BLaER1 treated with 17β-estradiol and CSF1 and Interleukin-3, amounts not matched to agents 10 nM and 100 nM (cell line): Measurements from ENCODE around the gene LMCD1.

Experiments
- H3K27ac ChIP-seq, 11 experiments: shearing (Covaris generic); formaldehyde crosslinking; 2 replicates each; pipeline ENCODE4 v1.8.1; 2022
- H3K27me3 ChIP-seq, 11 experiments: shearing (Covaris generic); formaldehyde crosslinking; 2 replicates each; pipeline ENCODE4 v1.8.1; 2022
- H3K36me3 ChIP-seq, 11 experiments: shearing (Covaris generic); formaldehyde crosslinking; 2 replicates each; pipeline ENCODE4 v1.8.1; 2022
- H3K4me1 ChIP-seq, 10 experiments: shearing (Covaris generic); formaldehyde crosslinking; 2 replicates each; pipeline ENCODE4 v1.8.1; 2022
- H3K4me2 ChIP-seq, 11 experiments: shearing (Covaris generic); formaldehyde crosslinking; 2 replicates each; pipeline ENCODE4 v1.8.1; 2022
- H3K4me3 ChIP-seq, 10 experiments: shearing (Covaris generic); formaldehyde crosslinking; 2 replicates each; pipeline ENCODE4 v1.8.1; 2022
- H3K9ac ChIP-seq, 11 experiments: shearing (Covaris generic); formaldehyde crosslinking; 2 replicates each; pipeline ENCODE4 v1.8.1; 2022
- H3K9me3 ChIP-seq, 11 experiments: shearing (Covaris generic); formaldehyde crosslinking; replicated peaks in 1 of 11; 2 replicates each; pipeline ENCODE4 v1.8.1; 2022
- H4K20me1 ChIP-seq, 11 experiments: shearing (Covaris generic); formaldehyde crosslinking; 2 replicates each; pipeline ENCODE4 v1.8.1; 2022
- Cebpa-rat ChIP-seq, 11 experiments: shearing (Covaris generic); IDR thresholded peaks; 2 replicates each; pipeline ENCODE4 v1.8.1; 2022

The LMCD1 gene

DNA sequence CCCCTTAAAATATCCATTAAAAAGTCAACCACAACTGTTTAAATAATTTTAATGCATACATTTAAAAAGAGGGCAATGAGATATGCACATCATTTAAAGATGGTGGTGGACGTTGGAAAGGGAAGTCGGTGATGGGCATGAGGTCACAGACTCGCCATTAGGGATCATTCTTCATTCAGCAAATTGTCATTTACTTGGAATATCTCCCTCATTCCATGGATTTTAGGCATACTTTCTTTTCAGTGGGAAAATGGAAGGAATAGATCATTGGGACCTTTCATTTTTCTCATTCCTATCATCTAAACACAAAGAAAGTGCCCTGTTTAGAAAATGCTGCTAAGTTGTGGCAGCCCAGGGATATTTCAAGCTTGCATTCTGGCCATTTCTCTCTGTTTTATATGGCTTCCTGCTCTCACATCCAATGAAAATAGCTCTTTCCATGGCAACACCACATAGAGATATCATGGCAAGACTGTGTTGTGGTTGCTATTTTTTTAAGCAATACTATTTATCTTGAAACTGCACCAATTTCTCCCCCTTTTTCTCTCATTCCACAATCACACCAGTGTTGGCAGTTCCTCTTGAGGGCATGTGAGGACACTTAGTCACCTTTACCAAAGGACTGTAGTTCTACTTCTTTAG, 40.7 kb upstream of the LMCD1 start:
- Histone ChIP-seq H3K4me2 (no peak overlapping the region), H3K4me3 (no peak overlapping the region), H3K36me3 (no peaks in the 10 kb centered on the region), H3K9me3 (0 out of 22 replicates have a peak, but pooled peaks cover 0 to 3% (median 0%) of the 10 kb centered on the region in 11 experiments), H4K20me1 (no peaks in the 10 kb centered on the region), H3K27me3 (no peaks in the 10 kb centered on the region), H3K27ac (no peak overlapping the region), H3K9ac (no peak overlapping the region), H3K4me1 (no peaks in the 10 kb centered on the region)
- TF ChIP-seq Cebpa-rat (IDR thresholded peaks at IDR 0.05): no peak

DNA sequence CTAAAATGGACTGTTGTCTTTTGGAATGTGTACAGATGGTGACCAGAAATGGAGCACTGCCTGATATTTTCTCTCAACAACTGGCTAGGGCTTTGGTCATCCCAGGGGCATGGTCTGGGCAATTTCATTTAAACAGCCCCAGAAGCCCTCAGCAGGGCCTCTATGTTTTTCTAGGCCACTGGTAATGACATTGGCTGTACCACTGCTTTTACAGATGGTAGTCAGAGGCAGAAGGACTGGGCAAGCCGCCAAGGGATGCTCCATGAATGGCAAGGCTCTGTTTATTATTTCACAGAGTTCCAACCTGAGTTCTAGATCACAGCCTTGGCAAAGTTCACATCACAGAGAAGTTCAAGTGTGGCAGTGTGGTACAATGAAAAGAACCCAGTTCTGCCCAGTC, 37.0 kb upstream of the LMCD1 start:
- Histone ChIP-seq H3K9me3 (no peaks in the 10 kb centered on the region), H3K36me3 (no peaks in the 10 kb centered on the region), H4K20me1 (no peaks in the 10 kb centered on the region), H3K27me3 (no peaks in the 10 kb centered on the region), H3K4me1 (no peaks in the 10 kb centered on the region), H3K4me3 (no peak overlapping the region), H3K9ac (no peak overlapping the region), H3K27ac (no peak overlapping the region), H3K4me2 (no peak overlapping the region)
- TF ChIP-seq Cebpa-rat (IDR thresholded peaks at IDR 0.05): no peak

DNA sequence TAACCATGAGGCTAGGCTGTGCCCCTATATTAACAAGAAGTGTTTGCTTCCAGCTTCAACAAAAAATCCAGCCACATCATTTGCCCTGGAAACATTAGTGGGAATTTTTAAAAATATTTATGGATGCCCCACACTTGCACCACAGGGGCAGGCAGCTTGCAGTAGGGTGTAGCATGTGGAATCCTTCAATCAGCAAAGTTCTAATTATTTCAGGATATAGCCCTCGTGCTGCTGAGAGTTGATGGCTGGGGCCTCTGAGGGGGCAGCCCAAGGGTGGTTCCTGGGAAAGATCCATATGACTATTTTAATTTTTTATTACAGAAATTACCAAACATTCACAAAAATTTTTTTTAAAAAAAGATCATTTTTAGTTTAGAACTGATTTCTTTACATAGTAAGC, 35.1 kb upstream of the LMCD1 start:
- H3K4me1 ChIP-seq: no peaks in the 10 kb centered on the region
- H3K4me2 ChIP-seq: no peak overlapping the region
- H3K27ac ChIP-seq: no peak overlapping the region
- no peaks in the 10 kb centered on the region for H3K9me3 ChIP-seq
- H3K9ac ChIP-seq: no peak overlapping the region
- no peaks in the 10 kb centered on the region for H3K36me3 ChIP-seq
- H4K20me1 ChIP-seq: no peaks in the 10 kb centered on the region
- no peak for TF ChIP-seq Cebpa-rat (IDR thresholded peaks at IDR 0.05)
- H3K4me3 ChIP-seq: no peak overlapping the region
- no peaks in the 10 kb centered on the region for H3K27me3 ChIP-seq

DNA sequence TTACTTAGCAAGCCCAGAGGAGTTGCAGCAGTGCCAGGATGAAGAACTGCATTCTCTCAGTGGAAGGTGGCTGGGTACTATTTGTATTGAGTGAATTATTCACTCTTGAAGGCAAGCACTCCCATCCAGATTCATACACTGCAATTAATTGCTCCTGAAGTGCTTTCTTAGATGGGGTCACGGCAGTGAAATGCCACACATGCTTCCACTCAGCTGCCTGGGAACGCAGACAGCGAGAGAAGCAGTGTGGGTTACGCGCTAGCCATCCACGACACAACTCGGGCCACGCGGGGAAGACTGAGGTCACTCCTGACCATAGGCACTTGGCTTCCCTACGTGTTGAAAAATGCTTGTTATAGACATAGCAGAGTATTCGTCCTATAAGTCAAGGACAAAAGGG, 30.8 kb upstream of the LMCD1 start:
- H3K27me3 ChIP-seq: no peaks in the 10 kb centered on the region
- H3K9ac ChIP-seq: no peak overlapping the region
- no peak for TF ChIP-seq Cebpa-rat (IDR thresholded peaks at IDR 0.05)
- no peaks in the 10 kb centered on the region for H3K4me1 ChIP-seq
- no peaks in the 10 kb centered on the region for H3K9me3 ChIP-seq
- H3K4me2 ChIP-seq: no peak overlapping the region
- H3K36me3 ChIP-seq: no peaks in the 10 kb centered on the region
- H4K20me1 ChIP-seq: no peaks in the 10 kb centered on the region
- no peak overlapping the region for H3K4me3 ChIP-seq
- H3K27ac ChIP-seq: no peak overlapping the region

DNA sequence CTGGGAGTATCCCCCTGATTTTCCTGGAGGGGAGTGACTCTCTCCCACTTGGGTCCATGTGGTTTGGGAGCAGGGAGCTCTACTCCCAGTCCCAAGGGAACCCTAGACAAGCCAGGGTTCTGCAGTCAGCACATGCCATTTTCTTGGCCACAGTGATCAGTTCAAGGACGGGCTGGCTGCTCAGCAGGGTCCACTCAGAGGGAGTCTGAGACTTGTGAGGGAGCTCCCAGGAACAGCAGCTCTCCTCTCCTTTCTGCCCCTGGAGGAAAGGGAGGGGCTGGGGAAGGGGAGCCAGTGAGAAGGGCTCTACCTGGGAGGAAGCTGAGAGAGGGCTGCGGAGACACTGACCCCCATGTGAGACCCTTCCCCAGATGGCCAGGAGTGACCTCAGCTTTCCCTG, 29.1 kb upstream of the LMCD1 start:
- H3K4me1 ChIP-seq: no peaks in the 10 kb centered on the region
- no peaks in the 10 kb centered on the region for H3K27me3 ChIP-seq
- no peak overlapping the region for H3K4me3 ChIP-seq
- H3K36me3 ChIP-seq: no peaks in the 10 kb centered on the region
- no peaks in the 10 kb centered on the region for H3K9me3 ChIP-seq
- TF ChIP-seq Cebpa-rat (IDR thresholded peaks at IDR 0.05): no peak
- no peaks in the 10 kb centered on the region for H4K20me1 ChIP-seq
- H3K27ac ChIP-seq: no peak overlapping the region
- no peak overlapping the region for H3K9ac ChIP-seq
- no peak overlapping the region for H3K4me2 ChIP-seq

DNA sequence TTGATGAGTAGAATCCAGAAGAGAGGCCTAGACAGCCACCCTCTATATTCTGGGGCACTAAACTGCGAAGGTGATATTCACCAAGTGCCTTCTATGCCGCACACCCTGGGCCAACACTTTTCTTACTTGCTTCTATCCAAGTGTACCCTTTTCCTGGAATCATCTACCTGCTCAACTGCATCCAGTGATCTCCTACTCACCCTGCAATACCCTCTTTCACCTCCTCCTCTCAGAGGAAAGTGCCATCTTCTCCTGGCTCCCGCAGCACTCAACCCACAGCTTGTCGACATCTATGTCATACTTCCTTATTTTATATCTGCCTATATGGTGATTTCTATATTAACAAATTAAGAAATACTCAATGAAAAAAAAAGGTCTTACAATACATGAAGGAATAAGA, 28.6 kb upstream of the LMCD1 start:
- Histone ChIP-seq H3K9me3 (no peaks in the 10 kb centered on the region), H3K36me3 (no peaks in the 10 kb centered on the region), H3K4me3 (no peak overlapping the region), H3K4me2 (no peak overlapping the region), H3K9ac (no peak overlapping the region), H4K20me1 (no peaks in the 10 kb centered on the region), H3K27ac (no peak overlapping the region), H3K4me1 (no peaks in the 10 kb centered on the region), H3K27me3 (no peaks in the 10 kb centered on the region)
- no peak for TF ChIP-seq Cebpa-rat (IDR thresholded peaks at IDR 0.05)

DNA sequence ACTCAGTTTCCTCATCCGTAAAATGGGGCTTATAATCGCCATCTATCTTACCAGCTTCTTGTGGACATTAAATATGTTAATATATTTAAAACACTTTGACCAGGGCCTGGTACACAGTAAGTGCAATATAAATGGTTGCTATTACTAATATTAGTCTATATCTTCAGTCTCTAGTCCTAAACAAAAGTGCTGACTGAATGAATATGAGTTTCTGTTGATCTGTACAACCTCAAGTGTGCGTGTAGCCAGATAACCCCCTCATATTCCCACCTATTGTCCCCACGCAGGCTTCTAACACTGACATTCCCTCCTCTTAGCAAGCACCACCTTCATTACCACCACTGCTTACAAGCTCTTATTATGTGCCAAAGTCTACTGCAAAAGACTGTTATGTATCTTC, 27.6 kb upstream of the LMCD1 start:
- no peaks in the 10 kb centered on the region for H3K4me1 ChIP-seq
- no peak for TF ChIP-seq Cebpa-rat (IDR thresholded peaks at IDR 0.05)
- no peaks in the 10 kb centered on the region for H4K20me1 ChIP-seq
- no peak overlapping the region for H3K4me3 ChIP-seq
- H3K9me3 ChIP-seq: peaks cover 0 to 5% (median 0%) of the 10 kb centered on the region in 11 experiments; a peak in 1 of 22 replicates
- no peak overlapping the region for H3K4me2 ChIP-seq
- H3K9ac ChIP-seq: no peak overlapping the region
- no peaks in the 10 kb centered on the region for H3K36me3 ChIP-seq
- H3K27ac ChIP-seq: no peak overlapping the region
- no peaks in the 10 kb centered on the region for H3K27me3 ChIP-seq

DNA sequence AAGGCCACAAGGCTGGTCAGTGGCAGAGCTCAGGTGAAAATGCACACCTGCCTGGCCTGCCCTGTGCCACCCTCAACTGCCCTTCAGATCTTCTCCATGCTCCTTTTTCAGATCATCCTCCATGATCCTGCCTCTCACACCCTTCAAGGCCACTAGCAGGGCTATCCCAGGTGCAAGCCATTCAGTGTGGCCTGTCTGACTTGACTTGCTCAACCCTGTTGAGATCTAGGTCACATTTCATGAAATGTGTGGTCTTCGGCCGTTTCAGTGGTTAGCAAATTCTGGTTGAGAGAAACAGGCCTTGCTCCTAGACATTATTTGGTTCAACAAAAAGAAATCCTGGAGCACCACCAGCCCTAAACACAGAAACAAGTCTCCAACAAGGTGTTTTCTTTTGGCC, 26.6 kb upstream of the LMCD1 start:
- Histone ChIP-seq H3K9me3 (peaks cover 0 to 5% (median 0%) of the 10 kb centered on the region in 11 experiments; a peak in 1 of 22 replicates), H3K4me3 (no peak overlapping the region), H3K9ac (no peak overlapping the region), H3K4me2 (no peak overlapping the region), H3K4me1 (no peaks in the 10 kb centered on the region), H4K20me1 (no peaks in the 10 kb centered on the region), H3K27ac (no peak overlapping the region), H3K36me3 (no peaks in the 10 kb centered on the region), H3K27me3 (no peaks in the 10 kb centered on the region)
- no peak for TF ChIP-seq Cebpa-rat (IDR thresholded peaks at IDR 0.05)

DNA sequence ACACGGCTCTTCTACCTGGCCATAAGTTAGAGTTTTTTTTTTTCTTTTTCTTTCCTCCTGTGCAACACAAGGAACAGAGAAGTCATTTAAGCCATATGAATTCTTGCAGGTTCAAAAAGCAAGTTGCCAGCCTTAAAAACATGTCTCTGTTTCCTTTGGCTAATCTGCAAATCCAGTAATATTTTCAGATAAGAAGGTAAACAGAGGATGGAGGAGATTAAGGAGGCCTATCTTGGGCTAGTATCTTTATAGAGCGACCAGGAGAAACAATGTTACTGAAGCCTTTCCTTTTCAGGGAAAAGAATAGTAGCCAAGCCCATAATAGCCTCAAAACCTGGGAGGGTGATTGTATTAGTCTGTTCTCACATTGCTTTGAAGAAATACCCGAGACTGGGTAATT, 20.9 kb upstream of the LMCD1 start:
- Histone ChIP-seq H3K27me3 (no peaks in the 10 kb centered on the region), H4K20me1 (no peaks in the 10 kb centered on the region), H3K9me3 (peaks cover 0 to 5% (median 0%) of the 10 kb centered on the region in 11 experiments; a peak in 1 of 22 replicates), H3K4me3 (no peak overlapping the region), H3K4me1 (no peaks in the 10 kb centered on the region), H3K27ac (no peak overlapping the region), H3K36me3 (no peaks in the 10 kb centered on the region), H3K9ac (no peak overlapping the region), H3K4me2 (no peak overlapping the region)
- no peak for TF ChIP-seq Cebpa-rat (IDR thresholded peaks at IDR 0.05)

DNA sequence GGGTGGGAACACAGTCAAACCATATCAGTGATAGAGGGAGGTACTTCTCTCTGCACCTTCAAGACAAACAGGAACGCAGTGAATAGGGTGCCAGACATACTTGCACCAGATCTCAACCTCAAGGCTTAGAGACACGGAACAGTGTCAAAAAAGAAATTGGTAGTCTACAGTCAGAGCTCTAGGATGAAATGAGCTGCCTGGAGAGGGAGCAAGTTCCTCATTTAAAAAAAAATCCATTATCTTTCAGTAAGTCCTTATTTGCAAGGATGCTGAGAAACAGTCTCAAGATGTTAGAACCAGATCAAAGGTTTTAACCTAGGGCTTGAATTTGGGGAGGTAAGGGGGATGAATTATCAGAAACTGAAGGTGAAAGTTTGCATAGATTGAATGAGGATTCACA, 20.2 kb upstream of the LMCD1 start:
- Histone ChIP-seq H3K27ac (no peak overlapping the region), H3K36me3 (no peaks in the 10 kb centered on the region), H3K27me3 (no peaks in the 10 kb centered on the region), H3K9me3 (peaks cover 0 to 5% (median 0%) of the 10 kb centered on the region in 11 experiments; a peak in 1 of 22 replicates), H3K4me1 (no peaks in the 10 kb centered on the region), H3K4me2 (no peak overlapping the region), H3K9ac (no peak overlapping the region), H4K20me1 (no peaks in the 10 kb centered on the region), H3K4me3 (no peak overlapping the region)
- no peak for TF ChIP-seq Cebpa-rat (IDR thresholded peaks at IDR 0.05)
